HepG2 (cell line): ENCODE data around the gene RREB1. TPM values are rescaled to one million over a fixed set of nuclear protein-coding genes. Genes with fewer than 3 reads are reported as not detected.
A peak's percentile ranks its signal among the peaks of the same experiment; 100 is the strongest.

Experiments
- EEA1 ChIP-seq: sonication (generic); formaldehyde crosslinking; IDR thresholded peaks from 2 replicates; pipeline ENCODE4 v1.5.1; 2020; ENCODE audit warnings: mild to moderate bottlenecking, missing genetic modification reagents, borderline replicate concordance
- HMGA1 ChIP-seq: sonication (generic); formaldehyde crosslinking; conservative IDR thresholded peaks from 2 replicates; pipeline ENCODE4 v1.4.0; 2020; ENCODE audit warnings: missing genetic modification reagents
- KDM2A ChIP-seq: sonication (generic); formaldehyde crosslinking; IDR thresholded peaks from 2 replicates; pipeline ENCODE4 v1.4.0; 2020; ENCODE audit warnings: low read depth, missing genetic modification reagents, borderline replicate concordance
- MTA3 ChIP-seq: sonication (generic); formaldehyde crosslinking; IDR thresholded peaks from 2 replicates; pipeline ENCODE4 v1.4.0; 2020; ENCODE audit warnings: missing genetic modification reagents
- MXD1 ChIP-seq: sonication (generic); formaldehyde crosslinking; IDR thresholded peaks from 2 replicates; pipeline ENCODE4 v1.4.0; 2020; ENCODE audit warnings: mild to moderate bottlenecking, missing genetic modification reagents
- MXI1 ChIP-seq: IDR thresholded peaks from 3 replicates; pipeline ENCODE4 v1.6.1; 2012; ENCODE audit warnings: low read depth, low read length, inconsistent platforms, borderline replicate concordance
- NR3C1 ChIP-seq: sonication (generic); formaldehyde crosslinking; IDR thresholded peaks from 2 replicates; pipeline ENCODE4 v1.4.0; 2020; ENCODE audit warnings: missing genetic modification reagents
- RARG ChIP-seq: sonication (generic); formaldehyde crosslinking; IDR thresholded peaks from 2 replicates; pipeline ENCODE4 v1.4.0; 2020; ENCODE audit warnings: low read depth, mild to moderate bottlenecking, missing genetic modification reagents
- TBX2 ChIP-seq: sonication (generic); formaldehyde crosslinking; IDR thresholded peaks from 2 replicates; pipeline ENCODE4 v1.5.0; 2020; ENCODE audit warnings: missing genetic modification reagents, mild to moderate bottlenecking, borderline replicate concordance
- THAP7 ChIP-seq: sonication (generic); formaldehyde crosslinking; IDR thresholded peaks from 2 replicates; pipeline ENCODE4 v1.8.1; 2023; ENCODE audit warnings: mild to moderate bottlenecking, missing genetic modification reagents
- ZBTB49 ChIP-seq: sonication (generic); formaldehyde crosslinking; IDR thresholded peaks from 2 replicates; pipeline ENCODE4 v1.4.0; 2020; ENCODE audit warnings: missing genetic modification reagents, borderline replicate concordance
- ZFP91 ChIP-seq: sonication (generic); formaldehyde crosslinking; IDR thresholded peaks from 2 replicates; pipeline ENCODE4 v1.9.0; 2022; ENCODE audit warnings: missing genetic modification reagents, mild to moderate bottlenecking, borderline replicate concordance
- ZNF558 ChIP-seq: sonication (generic); formaldehyde crosslinking; IDR thresholded peaks from 2 replicates; pipeline ENCODE4 v1.9.0; 2022; ENCODE audit warnings: mild to moderate bottlenecking, missing genetic modification reagents, borderline replicate concordance
- polyA plus RNA-seq, 8 experiments: library from polyadenylated mRNA; depleted of rRNA in 3 of 8; stranded (reverse) in 7 of 8; unstranded in 1 of 8; fragments of >200 nt; fragmentation: Illumina TruSeq in 4 of 8; extraction: Trizol in 4 of 8; gene quantifications; 2 replicates each; pipeline versions ENCODE4 v1.2.1 to v1.2.3, GENCODE V29; 2011 to 2016; ENCODE audit warnings: low read depth in 4 of 8, missing spikeins in 1 of 8, mixed read lengths in 1 of 8; ENCODE audit not compliant: insufficient read depth in 1 of 8
- total RNA-seq, 5 experiments: library from RNA; depleted of rRNA; stranded (reverse); fragments of >200 nt; fragmentation: Illumina TruSeq; extraction: Trizol; gene quantifications; 2 replicates each; pipeline ENCODE4 v1.2.3, GENCODE V29; 2016; ENCODE audit warnings: low read depth in 1 of 5
- TF ChIP-seq, protein P1 (sequence below): sonication (generic); formaldehyde crosslinking; IDR thresholded peaks from 2 replicates; pipeline ENCODE4 v1.5.0; 2020; ENCODE audit warnings: mild to moderate bottlenecking, missing genetic modification reagents, borderline replicate concordance
- TF ChIP-seq, protein P2 (sequence below): sonication (generic); formaldehyde crosslinking; IDR thresholded peaks from 2 replicates; pipeline ENCODE4 v1.4.0; 2020; ENCODE audit warnings: missing genetic modification reagents, borderline replicate concordance

Gene RREB1
- total and polyA plus RNA-seq, 2 of the 13 experiments (the other 11 are each of a cell fraction or from before 2014, with no cell fraction given), result 6.1 to 23.2 TPM

DNA sequence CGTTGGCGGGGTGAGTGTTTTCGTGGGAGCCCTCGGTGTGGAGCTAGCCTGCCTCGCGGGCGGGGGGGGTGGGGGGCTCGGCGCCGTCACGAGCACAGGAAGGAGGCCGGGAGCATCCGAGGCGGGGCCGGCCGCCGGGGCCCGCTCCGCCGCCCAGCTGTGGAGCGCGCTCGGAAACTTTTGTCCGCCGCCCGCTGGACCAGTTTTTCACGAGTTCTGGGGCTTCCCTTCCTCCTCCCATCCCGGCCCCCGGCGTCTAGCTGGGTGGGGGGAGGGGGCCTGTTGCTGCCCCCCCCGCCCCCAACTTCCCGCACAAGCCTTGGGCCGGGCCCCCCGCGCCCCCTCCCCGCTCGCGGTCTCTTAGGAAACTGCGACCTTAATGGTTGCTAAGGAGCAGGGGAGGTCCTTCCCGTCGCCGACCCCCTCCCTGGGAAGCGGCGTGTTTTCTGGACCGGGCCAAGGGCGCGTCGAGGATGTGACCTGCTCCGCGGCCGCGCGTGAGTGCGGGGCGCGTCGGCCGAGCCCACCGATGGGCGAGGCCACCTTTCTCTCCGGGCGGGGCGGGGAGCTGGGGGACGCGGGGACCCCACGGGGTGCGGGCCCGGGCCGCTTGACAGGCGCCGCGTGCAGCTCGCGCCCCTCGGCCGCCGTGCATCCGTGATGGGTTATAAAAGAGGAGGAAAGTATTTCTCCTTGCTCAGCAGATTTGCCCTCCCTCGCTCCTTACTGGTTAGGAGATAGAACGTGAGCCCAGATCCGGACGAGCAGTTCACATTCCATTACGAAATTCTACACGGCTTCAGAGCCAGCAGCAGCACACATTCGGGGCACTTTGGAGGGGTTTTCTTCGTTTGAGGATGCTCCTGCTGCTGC, 1.4 kb downstream of the RREB1 start (continued):
- no peak for TF ChIP-seq THAP7 (CRISPR knock-in tag)
- no peak for TF ChIP-seq MXI1
- no peak for TF ChIP-seq MTA3 (CRISPR knock-in tag)
- TF ChIP-seq KDM2A (CRISPR knock-in tag), result no peak
- no peak for TF ChIP-seq ZFP91
- TF ChIP-seq RARG (CRISPR knock-in tag), result no peak
- no peak for TF ChIP-seq EEA1
- TF ChIP-seq, protein P1, sequence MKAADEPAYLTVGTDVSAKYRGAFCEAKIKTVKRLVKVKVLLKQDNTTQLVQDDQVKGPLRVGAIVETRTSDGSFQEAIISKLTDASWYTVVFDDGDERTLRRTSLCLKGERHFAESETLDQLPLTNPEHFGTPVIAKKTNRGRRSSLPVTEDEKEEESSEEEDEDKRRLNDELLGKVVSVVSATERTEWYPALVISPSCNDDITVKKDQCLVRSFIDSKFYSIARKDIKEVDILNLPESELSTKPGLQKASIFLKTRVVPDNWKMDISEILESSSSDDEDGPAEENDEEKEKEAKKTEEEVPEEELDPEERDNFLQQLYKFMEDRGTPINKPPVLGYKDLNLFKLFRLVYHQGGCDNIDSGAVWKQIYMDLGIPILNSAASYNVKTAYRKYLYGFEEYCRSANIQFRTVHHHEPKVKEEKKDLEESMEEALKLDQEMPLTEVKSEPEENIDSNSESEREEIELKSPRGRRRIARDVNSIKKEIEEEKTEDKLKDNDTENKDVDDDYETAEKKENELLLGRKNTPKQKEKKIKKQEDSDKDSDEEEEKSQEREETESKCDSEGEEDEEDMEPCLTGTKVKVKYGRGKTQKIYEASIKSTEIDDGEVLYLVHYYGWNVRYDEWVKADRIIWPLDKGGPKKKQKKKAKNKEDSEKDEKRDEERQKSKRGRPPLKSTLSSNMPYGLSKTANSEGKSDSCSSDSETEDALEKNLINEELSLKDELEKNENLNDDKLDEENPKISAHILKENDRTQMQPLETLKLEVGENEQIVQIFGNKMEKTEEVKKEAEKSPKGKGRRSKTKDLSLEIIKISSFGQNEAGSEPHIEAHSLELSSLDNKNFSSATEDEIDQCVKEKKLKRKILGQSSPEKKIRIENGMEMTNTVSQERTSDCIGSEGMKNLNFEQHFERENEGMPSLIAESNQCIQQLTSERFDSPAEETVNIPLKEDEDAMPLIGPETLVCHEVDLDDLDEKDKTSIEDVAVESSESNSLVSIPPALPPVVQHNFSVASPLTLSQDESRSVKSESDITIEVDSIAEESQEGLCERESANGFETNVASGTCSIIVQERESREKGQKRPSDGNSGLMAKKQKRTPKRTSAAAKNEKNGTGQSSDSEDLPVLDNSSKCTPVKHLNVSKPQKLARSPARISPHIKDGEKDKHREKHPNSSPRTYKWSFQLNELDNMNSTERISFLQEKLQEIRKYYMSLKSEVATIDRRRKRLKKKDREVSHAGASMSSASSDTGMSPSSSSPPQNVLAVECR (CRISPR knock-in tag), result peak; percentile 25
- TF ChIP-seq, protein P2, sequence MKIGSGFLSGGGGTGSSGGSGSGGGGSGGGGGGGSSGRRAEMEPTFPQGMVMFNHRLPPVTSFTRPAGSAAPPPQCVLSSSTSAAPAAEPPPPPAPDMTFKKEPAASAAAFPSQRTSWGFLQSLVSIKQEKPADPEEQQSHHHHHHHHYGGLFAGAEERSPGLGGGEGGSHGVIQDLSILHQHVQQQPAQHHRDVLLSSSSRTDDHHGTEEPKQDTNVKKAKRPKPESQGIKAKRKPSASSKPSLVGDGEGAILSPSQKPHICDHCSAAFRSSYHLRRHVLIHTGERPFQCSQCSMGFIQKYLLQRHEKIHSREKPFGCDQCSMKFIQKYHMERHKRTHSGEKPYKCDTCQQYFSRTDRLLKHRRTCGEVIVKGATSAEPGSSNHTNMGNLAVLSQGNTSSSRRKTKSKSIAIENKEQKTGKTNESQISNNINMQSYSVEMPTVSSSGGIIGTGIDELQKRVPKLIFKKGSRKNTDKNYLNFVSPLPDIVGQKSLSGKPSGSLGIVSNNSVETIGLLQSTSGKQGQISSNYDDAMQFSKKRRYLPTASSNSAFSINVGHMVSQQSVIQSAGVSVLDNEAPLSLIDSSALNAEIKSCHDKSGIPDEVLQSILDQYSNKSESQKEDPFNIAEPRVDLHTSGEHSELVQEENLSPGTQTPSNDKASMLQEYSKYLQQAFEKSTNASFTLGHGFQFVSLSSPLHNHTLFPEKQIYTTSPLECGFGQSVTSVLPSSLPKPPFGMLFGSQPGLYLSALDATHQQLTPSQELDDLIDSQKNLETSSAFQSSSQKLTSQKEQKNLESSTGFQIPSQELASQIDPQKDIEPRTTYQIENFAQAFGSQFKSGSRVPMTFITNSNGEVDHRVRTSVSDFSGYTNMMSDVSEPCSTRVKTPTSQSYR (CRISPR knock-in tag), result peak; percentile 13; the same call in 1 of the 2 replicates
- no peak for TF ChIP-seq HMGA1 (CRISPR knock-in tag)
- TF ChIP-seq ZBTB49, result no peak
- TF ChIP-seq ZNF558 (CRISPR knock-in tag), result no peak
- peak; percentile 39; the same call in 1 of the 2 replicates for TF ChIP-seq TBX2 (CRISPR knock-in tag)
- no peak for TF ChIP-seq MXD1
- TF ChIP-seq NR3C1 (CRISPR knock-in tag), result no peak
